Superior temporal gyrus (tissue), 1 donor: ENCODE data around the gene VEGFA.

Experiments
- DNase-seq: peaks from one replicate; pipeline ENCODE4 v3.0.0-alpha.2; 2016; ENCODE audit errors: extremely low spot score

Gene VEGFA

DNA sequence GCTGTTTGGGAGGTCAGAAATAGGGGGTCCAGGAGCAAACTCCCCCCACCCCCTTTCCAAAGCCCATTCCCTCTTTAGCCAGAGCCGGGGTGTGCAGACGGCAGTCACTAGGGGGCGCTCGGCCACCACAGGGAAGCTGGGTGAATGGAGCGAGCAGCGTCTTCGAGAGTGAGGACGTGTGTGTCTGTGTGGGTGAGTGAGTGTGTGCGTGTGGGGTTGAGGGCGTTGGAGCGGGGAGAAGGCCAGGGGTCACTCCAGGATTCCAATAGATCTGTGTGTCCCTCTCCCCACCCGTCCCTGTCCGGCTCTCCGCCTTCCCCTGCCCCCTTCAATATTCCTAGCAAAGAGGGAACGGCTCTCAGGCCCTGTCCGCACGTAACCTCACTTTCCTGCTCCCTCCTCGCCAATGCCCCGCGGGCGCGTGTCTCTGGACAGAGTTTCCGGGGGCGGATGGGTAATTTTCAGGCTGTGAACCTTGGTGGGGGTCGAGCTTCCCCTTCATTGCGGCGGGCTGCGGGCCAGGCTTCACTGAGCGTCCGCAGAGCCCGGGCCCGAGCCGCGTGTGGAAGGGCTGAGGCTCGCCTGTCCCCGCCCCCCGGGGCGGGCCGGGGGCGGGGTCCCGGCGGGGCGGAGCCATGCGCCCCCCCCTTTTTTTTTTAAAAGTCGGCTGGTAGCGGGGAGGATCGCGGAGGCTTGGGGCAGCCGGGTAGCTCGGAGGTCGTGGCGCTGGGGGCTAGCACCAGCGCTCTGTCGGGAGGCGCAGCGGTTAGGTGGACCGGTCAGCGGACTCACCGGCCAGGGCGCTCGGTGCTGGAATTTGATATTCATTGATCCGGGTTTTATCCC, at the start of gene VEGFA:
VEGFA (plus strand) TSS at position 686 of the 846 bp plus-strand sequence.
- peak; percentile 90 for DNase-seq

DNA sequence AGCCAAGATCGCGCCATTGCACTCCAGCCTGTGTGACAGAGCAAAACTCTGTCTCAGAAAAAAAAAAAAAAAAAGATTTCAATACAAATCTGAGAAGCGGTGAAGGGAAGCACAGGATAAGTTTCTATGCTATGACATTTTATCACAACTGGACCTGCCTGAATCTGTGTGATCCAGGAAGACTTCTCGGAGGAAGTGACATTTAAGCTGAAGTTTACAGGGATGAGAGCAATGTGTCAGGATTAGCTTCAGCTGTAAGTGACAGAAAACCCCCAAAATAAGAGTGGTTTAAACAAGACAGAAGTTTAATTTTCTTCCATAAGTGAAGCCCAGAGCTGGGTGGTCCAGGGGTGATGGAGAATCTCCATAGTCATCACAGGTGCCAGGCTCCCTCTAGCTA, 49.0 kb upstream of the VEGFA start:
- DNase-seq = no peak

DNA sequence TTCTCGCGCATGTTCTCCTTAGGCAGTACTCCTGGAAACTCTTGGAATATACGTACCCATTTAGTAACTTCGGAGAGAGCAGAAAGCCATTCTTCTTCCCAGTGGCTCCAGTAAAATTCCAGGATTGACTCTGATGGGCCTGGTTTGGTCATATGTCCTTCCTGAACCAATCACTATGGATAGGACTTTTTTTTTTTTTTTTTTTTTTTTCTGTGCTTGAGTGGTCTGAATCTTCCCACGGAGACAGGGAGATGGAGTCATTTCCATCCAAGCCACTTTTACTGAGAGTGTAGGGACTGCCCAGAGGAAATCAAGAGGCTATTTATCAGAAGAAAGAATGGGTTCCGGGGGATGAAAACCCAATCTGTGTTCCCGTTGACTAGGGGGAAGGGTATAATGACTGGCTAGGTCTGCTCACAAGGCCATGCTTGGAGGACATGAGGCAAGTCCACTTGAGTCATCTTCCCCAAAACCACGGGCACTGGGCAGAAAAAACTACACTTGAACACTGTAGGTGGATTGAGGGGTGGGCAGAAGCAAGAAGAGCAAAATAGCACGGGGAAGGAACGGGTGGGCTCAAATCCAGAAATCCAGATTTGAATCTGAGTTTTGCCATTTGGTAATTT, 47.0 kb upstream of the VEGFA start:
- no peak for DNase-seq

DNA sequence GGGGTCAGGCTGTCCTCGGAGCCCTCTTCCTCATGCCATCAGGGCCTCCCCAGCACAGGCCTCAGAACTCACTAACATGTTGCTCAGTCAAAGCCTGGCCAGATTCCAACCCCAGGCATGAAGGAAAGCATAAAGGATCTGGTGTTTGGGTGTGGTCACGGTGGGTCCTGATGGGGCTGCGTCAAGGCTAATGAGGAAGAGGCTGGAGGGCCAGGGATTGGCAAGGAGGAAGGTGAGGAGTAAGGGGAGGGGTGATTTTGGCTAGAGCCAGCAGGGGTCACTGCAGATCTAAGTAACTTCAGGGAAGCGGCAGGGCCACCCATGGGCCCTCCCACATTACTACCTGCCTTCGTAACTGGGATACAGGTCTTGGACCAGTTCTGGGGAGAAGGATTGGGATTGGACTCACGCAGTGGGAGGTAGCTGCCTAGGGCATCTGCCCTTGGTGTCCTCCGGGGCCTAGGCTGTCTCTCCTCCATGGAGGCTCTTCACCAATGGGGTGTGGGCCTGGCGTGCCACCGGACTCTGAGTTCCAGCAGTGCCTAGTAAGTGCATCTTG, 46.2 kb upstream of the VEGFA start:
- DNase-seq = no peak

DNA sequence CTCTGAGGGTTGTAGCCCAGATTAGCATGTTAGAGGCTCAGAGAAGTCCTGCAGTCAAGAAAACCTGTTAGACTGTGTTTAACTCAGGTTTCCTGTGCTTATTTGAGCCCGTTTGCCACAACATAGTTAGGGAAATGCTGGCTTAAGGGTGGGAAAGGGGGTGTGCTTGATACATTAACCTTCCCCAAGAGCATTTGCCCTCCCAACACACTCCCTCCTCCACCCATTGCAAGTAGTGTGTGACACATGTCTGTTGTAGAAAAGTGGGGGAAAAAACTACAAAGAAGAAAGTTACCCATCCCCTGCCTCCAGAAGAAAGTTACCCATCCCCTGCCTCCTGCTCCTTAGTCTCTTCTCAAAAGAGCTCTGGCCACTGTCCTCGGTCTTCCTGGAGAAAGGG, 45.7 kb upstream of the VEGFA start:
- no peak for DNase-seq

DNA sequence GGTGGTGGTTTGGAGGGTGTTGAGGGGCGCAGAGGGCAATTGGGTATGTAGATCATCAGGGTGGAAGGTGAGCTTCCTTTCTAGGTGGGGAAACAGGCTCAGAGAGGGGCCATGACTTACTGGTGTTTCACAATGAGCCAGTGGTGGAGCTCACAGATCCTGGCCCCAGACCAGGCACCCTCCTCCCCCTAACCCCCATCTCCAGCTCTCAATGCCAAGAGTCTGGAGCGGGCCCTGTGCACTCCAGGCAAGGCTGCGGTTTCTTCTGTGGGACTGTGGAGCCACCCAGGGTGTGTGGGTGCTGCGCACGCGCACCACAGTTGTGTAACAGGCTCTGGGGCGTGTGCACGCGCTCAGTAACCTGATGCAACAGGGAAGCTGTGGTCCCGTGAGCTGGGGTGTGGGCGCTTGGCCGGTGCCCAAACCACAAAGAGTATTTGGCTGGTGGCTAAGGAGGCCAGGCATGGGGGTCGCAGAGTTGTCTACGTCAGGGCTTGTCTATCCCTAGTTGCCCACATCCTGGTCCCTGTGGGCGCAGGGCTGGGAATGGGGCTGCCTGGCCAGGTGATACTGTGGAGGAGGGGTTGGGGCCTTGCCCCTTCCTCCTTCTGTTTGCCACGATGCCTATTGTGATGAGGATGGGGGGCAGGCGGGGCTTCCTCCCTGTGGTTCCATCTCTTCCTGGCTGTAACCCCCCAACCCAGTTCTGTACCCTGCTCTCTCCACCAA, 44.9 kb upstream of the VEGFA start:
- DNase-seq = no peak

DNA sequence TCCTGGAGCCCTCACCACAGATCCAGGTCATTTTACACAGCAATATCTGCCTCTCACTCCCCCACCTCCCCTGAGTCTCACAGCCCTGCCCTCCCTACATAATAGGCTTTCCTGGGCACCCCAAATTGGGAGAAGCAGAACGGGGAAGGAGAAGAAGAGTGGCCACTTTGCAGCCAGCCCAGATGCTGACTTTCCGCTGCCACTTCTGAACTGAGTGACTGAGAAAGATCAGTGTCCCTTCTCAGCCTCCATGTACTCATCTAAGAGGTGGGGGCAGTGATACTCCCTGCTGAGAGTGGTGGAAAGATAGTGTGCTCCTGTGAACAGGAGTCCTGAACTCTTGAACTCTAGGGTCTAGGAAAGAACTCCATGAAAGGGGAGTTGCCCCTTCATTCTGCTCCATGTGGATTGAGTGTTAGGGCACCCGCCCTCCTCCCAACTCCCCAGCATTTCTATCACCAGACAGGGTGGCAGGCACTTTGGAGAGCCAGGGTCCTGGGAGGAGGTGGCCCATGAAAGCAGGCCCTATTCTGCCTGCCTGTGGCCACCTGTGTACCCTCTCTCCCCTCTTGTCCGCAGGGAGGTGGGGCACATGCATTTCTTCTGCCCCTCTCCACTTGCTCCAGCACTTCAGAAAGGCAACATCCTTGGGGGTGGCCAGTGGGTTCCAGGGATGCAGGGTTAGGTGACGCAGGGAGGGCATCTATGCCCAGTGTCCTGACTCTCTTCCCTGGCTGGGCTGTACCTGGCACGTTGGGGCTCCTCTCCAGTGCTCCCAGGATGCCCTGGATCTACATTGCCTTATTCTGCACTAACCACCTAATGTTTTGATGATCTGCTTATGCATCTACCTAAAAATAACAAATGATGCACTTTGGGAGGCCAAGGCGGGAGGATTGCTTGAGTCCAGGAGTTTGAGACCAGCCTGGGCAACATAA, 44.1 kb upstream of the VEGFA start:
- DNase-seq = no peak

DNA sequence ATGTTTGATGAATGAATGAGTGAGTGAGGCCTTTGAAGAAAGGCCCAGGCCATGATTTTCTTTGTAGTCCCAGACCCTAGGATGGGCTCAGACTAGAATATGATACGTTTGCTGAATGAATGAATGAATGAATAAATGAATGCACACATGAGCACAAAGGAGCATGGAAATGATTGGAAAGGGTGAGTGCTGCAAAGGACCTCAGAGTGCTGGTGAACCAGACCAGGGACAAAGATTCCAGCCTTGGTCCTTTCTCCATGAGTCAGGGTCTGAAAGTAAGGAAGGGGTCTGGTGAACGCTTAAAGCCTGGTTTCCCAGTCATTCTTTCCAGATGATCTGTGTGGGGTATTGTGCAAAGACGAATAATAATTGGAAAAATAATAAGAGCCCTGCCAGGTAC, 42.4 kb upstream of the VEGFA start:
- no peak for DNase-seq

DNA sequence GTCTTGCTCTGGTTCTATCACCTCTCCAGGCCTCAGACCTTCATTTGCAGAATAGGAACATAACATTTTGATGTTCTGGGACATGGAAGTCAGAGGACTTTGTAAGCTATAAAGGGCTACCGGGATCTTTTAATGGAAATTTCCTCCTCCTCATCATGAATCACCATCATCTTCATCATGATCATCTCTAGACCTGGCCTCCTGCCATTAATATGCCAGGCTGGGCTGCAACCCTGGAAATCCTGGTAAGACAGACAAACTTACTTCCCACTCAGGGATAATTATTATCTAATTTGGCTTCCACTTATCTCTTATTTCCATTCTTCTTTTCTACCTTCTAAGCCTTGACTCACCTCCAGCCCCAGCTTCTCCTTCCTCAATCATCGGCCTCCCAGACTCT, 41.4 kb upstream of the VEGFA start:
- DNase-seq = no peak

DNA sequence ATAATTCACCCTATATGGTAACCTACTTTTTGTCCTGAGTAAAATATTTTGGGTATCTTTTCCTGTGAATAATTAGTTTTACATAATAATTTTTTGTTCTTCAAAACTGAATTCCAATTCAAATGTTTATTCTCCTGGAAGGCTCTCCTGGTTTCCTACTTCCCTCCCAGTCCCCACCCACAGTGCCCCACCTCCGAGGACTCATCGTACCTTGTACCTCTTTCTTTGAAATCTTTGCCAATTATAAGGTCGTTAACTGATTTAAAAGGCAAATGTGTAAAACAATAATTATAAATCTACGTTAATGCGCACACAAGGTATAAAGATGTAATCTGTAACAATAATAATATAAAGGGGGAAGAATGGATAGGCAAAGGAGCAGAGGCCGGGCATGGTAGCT, 40.5 kb upstream of the VEGFA start:
- DNase-seq = no peak

DNA sequence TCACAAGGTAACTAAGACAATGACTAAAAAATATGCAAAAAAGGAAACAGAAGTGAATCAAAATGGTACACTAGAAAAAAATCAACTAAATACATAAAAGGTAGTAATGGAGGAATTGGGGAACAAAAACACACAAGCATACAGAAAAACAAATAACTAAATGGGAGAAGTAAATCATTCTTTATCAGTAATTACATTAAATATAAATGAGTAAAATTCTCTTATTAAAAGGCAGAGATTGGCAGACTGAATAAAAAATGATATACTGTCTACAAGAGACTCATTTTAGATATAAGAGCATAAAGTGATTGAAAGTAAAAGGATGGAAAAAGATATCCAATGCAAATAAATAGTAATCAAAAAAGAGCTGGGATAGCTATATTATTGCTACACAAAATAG, 39.4 kb upstream of the VEGFA start:
- DNase-seq = no peak

DNA sequence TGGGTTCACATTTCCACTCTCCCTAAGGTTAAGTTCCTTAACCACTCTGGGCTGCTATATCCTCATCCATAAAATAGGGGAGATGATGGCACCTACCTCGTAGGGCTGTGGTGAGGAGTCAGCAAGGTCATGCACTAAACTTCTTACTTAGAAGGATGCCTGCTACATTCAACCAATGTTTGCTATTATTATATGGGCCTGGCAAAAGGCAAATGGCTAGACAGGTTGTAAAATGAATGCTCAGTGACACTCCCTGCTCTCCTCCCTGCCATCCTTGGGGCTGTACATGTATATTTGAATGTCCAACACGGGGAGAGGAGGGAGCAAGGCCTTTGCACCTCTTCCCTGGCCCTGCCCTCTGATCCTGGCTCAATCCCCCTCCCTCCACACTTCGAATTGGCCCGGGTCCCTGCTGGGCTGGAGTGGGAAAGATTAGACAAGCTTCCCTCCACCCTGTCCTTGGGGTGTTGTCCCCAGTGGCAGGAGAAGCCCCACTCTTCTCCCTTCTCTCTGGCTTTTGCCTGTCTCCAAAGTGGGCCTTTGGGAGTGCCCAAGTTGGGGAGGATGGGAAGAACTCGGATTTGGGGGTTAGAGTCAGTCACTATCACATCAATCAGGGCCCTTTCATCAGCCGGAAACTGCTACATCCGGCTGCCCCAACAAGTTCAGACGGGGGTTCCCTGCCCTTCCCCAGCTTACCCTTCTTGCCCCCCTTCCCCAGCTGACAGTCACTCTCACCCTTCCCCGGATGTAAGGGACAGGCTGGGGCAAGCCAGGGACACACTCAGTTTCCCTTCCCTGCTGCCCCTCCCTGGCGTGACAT, 36.3 kb upstream of the VEGFA start:
- DNase-seq = no peak

DNA sequence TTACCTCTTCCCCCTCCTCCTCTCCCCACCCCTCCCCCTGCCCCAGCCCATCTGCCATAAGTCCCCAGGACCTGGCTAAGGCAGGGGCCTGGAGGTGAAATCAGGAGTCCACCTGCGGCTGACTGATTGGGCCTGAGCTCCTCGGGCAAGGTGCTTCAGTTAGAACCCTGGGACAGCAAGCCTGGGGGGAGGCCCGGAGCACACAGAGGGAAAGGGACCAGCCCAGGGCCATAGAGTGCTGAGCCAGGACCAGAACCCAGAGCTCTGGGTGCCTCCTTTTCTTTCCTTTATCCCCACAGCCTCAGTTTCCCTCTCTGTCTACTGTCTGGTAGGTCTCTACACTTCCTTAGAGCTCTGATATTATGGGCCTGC, 35.7 kb upstream of the VEGFA start:
- no peak for DNase-seq

DNA sequence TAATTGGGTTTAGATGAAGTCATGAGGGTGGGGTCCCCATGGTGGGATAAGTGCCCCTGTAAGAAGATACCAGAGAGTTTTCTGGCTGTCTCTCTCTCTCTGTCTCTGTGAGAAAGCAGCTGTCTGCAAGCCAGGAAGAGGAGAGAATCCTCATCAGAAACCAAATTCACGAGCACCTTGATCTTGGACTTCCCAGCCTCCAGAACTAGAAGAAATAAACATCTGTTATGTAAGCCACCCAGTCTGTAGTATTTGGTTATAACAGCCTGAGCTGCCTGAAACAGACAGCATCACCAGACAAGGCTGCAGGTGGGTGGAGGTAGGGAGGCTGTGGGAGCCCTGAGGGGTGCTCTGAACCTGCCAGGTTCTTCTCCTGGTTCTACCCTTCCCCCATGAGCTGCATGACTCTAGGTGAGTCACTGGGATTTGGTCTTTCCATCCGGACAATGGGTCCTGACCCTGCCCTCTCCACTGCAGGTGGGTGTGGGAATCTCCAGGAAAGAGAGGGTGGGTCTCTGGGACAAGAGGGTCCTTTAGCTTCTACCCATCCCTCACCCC, 34.3 kb upstream of the VEGFA start:
- DNase-seq = no peak

DNA sequence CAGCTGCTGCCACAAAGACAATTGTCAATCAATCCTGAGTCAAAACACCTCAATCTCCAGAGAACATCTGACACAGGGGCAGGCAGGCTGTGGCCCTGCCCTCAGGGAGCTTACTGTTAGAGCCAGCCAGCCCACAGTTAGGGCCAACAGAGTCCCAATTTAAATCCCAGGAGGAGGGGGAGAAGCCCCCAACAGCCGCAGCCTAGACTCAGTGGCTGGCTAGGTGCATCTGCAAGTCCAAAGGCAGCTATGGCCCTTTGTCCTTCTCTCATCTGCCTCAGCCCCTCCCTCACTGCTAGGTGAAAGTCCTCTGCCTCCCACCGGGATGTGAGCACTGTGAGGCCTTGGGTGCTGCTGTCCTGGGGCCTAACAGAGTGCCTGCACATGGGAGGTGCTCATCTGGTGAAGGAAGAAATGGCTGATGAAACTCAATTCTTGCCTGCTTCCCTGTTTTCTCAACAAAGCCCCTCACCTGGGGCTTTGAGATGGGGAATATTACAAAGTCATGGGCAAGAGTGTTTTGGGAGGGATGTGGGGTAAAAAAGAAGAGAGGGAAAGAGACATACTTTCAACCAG, 33.7 kb upstream of the VEGFA start:
- DNase-seq = no peak

DNA sequence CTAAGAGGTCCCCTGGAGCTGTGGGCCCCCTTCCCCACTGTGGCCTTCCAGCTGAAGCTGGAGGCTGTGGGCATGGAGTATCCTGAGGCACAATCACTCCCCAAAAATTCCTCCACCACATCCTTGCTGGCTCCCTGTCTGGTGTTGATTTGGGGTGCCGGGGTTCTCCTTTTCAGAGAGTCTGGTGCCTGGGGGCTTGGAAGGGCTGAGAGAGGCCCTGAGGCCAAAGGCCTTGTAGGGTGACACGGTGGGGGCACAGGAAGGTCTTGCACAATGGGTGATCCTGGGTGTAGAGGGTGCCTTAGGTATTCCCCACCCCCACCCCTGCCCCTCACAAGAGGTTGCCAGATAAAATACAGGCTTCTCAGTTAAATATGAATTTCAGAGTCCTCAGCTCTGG, 33.2 kb upstream of the VEGFA start:
- DNase-seq = no peak

DNA sequence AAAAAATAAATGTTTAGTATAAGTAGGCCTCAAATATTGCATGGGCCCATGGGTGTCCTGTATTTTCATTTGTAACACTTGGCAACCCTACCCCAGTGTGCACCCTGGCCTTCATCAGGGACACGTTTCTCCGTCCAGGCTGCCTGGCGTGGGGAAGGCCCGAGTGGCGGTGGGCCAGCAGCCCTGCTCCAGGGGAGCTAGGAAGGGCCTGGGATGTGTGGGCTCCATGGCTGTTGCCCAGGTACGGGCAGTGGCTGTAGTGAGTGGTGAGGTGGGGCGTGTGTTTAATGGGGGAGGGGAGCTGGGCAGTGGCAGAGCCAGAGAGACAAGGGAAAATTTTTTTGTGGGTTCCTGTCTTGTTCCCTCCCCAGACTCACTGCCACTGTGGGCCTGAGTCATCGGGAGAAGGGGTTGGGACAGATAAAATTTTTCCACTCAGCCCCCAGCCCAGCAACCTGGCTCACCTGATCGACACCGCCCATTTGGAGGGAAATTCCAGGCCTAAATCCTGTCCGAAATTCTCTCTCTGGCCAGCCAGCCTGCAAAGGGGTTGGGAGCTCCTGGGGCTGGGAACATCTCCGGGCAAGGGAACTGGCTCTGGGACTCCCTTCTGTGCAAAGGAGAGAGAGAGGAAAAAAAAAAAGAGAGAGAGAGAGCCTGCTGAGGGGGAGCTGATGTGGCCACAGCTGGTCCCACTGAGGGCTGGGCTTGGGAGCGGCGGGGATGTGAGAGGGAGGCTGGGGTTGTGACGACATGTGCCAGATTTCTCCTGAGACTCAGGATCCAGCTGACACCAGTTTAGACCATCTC, 32.5 kb upstream of the VEGFA start:
- no peak for DNase-seq

DNA sequence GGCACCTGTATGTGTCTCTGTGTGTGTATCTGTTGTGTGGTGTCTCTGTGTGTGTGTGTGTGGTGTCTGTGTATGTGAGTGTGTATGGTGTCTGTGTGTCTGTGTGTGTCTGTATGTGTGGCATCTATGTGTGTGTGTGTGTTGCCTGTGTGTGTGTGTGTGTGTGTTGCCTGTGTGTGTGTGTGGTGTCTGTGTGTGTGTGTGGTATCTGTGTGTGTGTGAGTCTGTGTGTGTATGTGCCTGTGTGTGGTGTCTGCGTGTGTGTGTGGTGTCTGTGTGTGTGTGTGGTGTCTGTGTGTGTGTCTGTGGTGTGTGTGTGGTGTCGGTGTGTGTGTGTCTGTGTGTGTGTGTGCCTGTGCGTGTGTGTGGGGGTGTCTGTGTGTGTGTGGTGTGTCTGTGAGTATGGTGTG, 31.7 kb upstream of the VEGFA start:
- DNase-seq = no peak
